Measurements from ENCODE around the gene NUDT3.

DNA sequence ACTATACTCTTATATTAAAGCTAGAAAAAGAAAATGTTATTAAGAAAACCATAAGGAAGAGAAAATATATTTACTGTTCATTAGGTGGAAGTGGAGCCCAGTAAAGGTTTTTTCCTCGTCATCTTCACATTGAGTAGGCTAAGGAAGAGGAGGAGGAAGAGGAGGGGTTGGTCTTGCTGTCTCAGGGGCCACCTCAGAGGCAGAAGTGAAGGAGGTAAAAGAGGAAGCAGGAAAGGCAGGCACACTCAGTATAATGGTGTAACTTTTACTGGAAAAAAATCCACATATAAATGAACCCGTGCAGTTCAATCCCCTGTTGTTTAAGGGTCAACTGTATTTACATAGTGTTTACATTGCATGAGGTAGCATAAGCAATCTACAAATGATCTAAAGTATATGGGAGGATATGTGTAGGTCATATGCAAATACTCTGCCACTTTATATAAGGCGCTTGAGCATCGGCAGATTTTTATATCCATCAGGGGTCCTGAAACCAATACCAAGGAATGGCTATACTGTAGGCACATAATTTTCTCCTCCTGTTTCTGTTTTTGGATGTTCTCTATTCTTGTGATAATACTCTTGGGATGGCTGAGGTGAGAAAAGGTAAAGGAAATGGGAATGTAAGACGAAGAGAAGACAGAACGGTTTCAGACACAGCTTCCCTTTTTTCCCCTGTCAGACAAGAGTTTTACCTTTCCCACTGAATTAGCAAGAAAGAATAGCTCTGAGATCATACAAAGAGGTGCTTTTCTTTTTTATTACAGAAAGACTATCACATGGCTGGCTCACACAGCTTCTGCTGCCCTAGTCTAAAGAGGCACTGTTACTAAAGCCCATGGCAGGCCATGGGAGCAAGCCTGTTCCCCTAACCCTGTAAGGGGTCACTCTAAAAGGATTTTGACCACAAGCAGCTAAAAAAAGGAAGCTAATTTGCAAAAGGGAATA lies 59.9 kb downstream of the NUDT3 start:
- TF ChIP-seq CTCF (IDR thresholded peaks at IDR 0.05) (no peak), POLR2A (IDR thresholded peaks at IDR 0.05) (no peak), EP300 (IDR thresholded peaks at IDR 0.05) (no peak)
